ENCODE measurements around the gene SPATA20. TPM values are rescaled to one million over a fixed set of nuclear protein-coding genes. Genes with fewer than 3 reads are reported as not detected.
A peak's percentile ranks its signal among the peaks of the same experiment; 100 is the strongest.

SPATA20 gene
- polyA plus RNA-seq (2013), result 13.4 and 15.5 TPM in 2 replicates

GRCh38 chr17:50547035-50547735 is at the start of gene SPATA20:
TSS of gene SPATA20 (plus strand) at chr17:50547174. CDS start at chr17:50547209, 35 bp downstream.
- Histone ChIP-seq H2BK12ac (ENCODE audit: low read length) (no peak within 1 kb of the TSS), H2AFZ (ENCODE audit: insufficient read depth, low read length, poor library complexity) (peak within 1 kb of the TSS; percentile 70), H3K27ac (ENCODE audit: low read depth, low read length) (no peak within 1 kb of the TSS), H3K4me1 (ENCODE audit: control insufficient read depth in 1 of 2, insufficient read depth in 2 of 2, low read length in 2 of 2) (peaks cover 14 to 19% of the 10 kb centered on the region in 2 experiments), H4K12ac (ENCODE audit: low read depth, low read length) (peak within 1 kb of the TSS; percentile 82), H2AK5ac (ENCODE audit: low read length) (peak within 1 kb of the TSS; percentile 22), H3K18ac (ENCODE audit: low read length) (peak within 1 kb of the TSS; percentile 10), H4K91ac (ENCODE audit: low read depth, low read length) (peak within 1 kb of the TSS; percentile 86), H3K79me1 (ENCODE audit: low read length) (peaks cover 5% of the 10 kb centered on the region), H2BK120ac (ENCODE audit: insufficient read depth, low read length, poor library complexity) (peak within 1 kb of the TSS; percentile 62), H3K4me2 (ENCODE audit: low read length) (peak within 1 kb of the TSS; percentile 78), H2BK5ac (ENCODE audit: low read depth, low read length, poor library complexity) (peak within 1 kb of the TSS; percentile 66), H3K9ac (ENCODE audit: low read length) (peak within 1 kb of the TSS; percentile 81), H3K36me3 (ENCODE audit: control insufficient read depth in 1 of 2, insufficient read depth in 2 of 2, low read length in 2 of 2) (no peaks in the 10 kb centered on the region), H3K9me3 (ENCODE audit: insufficient read depth, low read depth, low read length) (no peaks in the 10 kb centered on the region), H3K4ac (ENCODE audit: low read depth, low read length) (peak within 1 kb of the TSS; percentile 27), H3K4me3 (ENCODE audit: low read depth, low read length) (peak within 1 kb of the TSS; percentile 71), H3K27me3 (ENCODE audit: insufficient read depth, low read length) (no peaks in the 10 kb centered on the region), H3K14ac (ENCODE audit: low read length) (peak within 1 kb of the TSS; percentile 48), H3K79me2 (ENCODE audit: control insufficient read depth, insufficient read depth, low read length, poor library complexity) (peaks cover 2% of the 10 kb centered on the region), H3K23ac (ENCODE audit: low read length) (no peak within 1 kb of the TSS), H4K8ac (ENCODE audit: low read depth, low read length) (peak within 1 kb of the TSS; percentile 90)
- no CpG with 5 or more reads among the region's 42 CpGs for WGBS (ENCODE audit: extremely low coverage, insufficient coverage, insufficient read length)
- peak; percentile 91 to 94 for DNase-seq

- Histone ChIP-seq H3K4me2 (ENCODE audit: low read length) (no peak overlapping the region), H4K91ac (ENCODE audit: low read depth, low read length) (no peak overlapping the region), H3K36me3 (ENCODE audit: control insufficient read depth in 1 of 2, insufficient read depth in 2 of 2, low read length in 2 of 2) (no peaks in the 10 kb centered on the region), H2AFZ (ENCODE audit: insufficient read depth, low read length, poor library complexity) (no peak overlapping the region), H3K4ac (ENCODE audit: low read depth, low read length) (no peak overlapping the region), H3K23ac (ENCODE audit: low read length) (no peak overlapping the region), H3K18ac (ENCODE audit: low read length) (no peak overlapping the region), H3K27me3 (ENCODE audit: insufficient read depth, low read length) (peaks cover 2% of the 10 kb centered on the region), H3K14ac (ENCODE audit: low read length) (no peak overlapping the region), H3K4me3 (ENCODE audit: low read depth, low read length) (no peak overlapping the region), H3K79me2 (ENCODE audit: control insufficient read depth, insufficient read depth, low read length, poor library complexity) (no peaks in the 10 kb centered on the region), H2AK5ac (ENCODE audit: low read length) (no peak overlapping the region), H3K79me1 (ENCODE audit: low read length) (no peaks in the 10 kb centered on the region), H2BK5ac (ENCODE audit: low read depth, low read length, poor library complexity) (no peak overlapping the region), H4K12ac (ENCODE audit: low read depth, low read length) (no peak overlapping the region), H2BK12ac (ENCODE audit: low read length) (no peak overlapping the region), H3K27ac (ENCODE audit: low read depth, low read length) (no peak overlapping the region), H2BK120ac (ENCODE audit: insufficient read depth, low read length, poor library complexity) (no peak overlapping the region), H3K4me1 (ENCODE audit: control insufficient read depth in 1 of 2, insufficient read depth in 2 of 2, low read length in 2 of 2) (peaks cover 5 to 6% of the 10 kb centered on the region in 2 experiments), H3K9ac (ENCODE audit: low read length) (no peak overlapping the region), H3K9me3 (ENCODE audit: insufficient read depth, low read depth, low read length) (peaks cover 2% of the 10 kb centered on the region), H4K8ac (ENCODE audit: low read depth, low read length) (no peak overlapping the region)
- peak in 1 of 2 donors; percentile 36 for DNase-seq
- no CpG with 5 or more reads among the region's 7 CpGs for WGBS (ENCODE audit: extremely low coverage, insufficient coverage, insufficient read length)
Observed at GRCh38 chr17:50498021-50498874, 48.7 kb upstream of the SPATA20 start.

- Histone ChIP-seq H3K36me3 (ENCODE audit: control insufficient read depth in 1 of 2, insufficient read depth in 2 of 2, low read length in 2 of 2) (no peaks in the 10 kb centered on the region), H3K9me3 (ENCODE audit: insufficient read depth, low read depth, low read length) (peaks cover 2% of the 10 kb centered on the region), H3K27ac (ENCODE audit: low read depth, low read length) (no peak overlapping the region), H3K4me1 (ENCODE audit: control insufficient read depth in 1 of 2, insufficient read depth in 2 of 2, low read length in 2 of 2) (peaks cover 5 to 6% of the 10 kb centered on the region in 2 experiments), H2BK12ac (ENCODE audit: low read length) (no peak overlapping the region), H2AK5ac (ENCODE audit: low read length) (no peak overlapping the region), H3K4me3 (ENCODE audit: low read depth, low read length) (no peak overlapping the region), H3K9ac (ENCODE audit: low read length) (no peak overlapping the region), H3K14ac (ENCODE audit: low read length) (no peak overlapping the region), H3K4ac (ENCODE audit: low read depth, low read length) (no peak overlapping the region), H3K27me3 (ENCODE audit: insufficient read depth, low read length) (peaks cover 2% of the 10 kb centered on the region), H2BK5ac (ENCODE audit: low read depth, low read length, poor library complexity) (no peak overlapping the region), H2AFZ (ENCODE audit: insufficient read depth, low read length, poor library complexity) (no peak overlapping the region), H3K18ac (ENCODE audit: low read length) (no peak overlapping the region), H4K8ac (ENCODE audit: low read depth, low read length) (no peak overlapping the region), H3K23ac (ENCODE audit: low read length) (no peak overlapping the region), H3K4me2 (ENCODE audit: low read length) (no peak overlapping the region), H2BK120ac (ENCODE audit: insufficient read depth, low read length, poor library complexity) (no peak overlapping the region), H3K79me1 (ENCODE audit: low read length) (no peaks in the 10 kb centered on the region), H4K91ac (ENCODE audit: low read depth, low read length) (no peak overlapping the region), H3K79me2 (ENCODE audit: control insufficient read depth, insufficient read depth, low read length, poor library complexity) (no peaks in the 10 kb centered on the region), H4K12ac (ENCODE audit: low read depth, low read length) (no peak overlapping the region)
- DNase-seq, result no peak
Observed at GRCh38 chr17:50499270-50499669, 47.7 kb upstream of the SPATA20 start.

- Histone ChIP-seq H3K9me3 (ENCODE audit: insufficient read depth, low read depth, low read length) (peaks cover 2% of the 10 kb centered on the region), H3K27me3 (ENCODE audit: insufficient read depth, low read length) (peaks cover 2% of the 10 kb centered on the region), H3K4ac (ENCODE audit: low read depth, low read length) (no peak overlapping the region), H3K18ac (ENCODE audit: low read length) (no peak overlapping the region), H3K27ac (ENCODE audit: low read depth, low read length) (no peak overlapping the region), H3K9ac (ENCODE audit: low read length) (no peak overlapping the region), H2AFZ (ENCODE audit: insufficient read depth, low read length, poor library complexity) (no peak overlapping the region), H4K12ac (ENCODE audit: low read depth, low read length) (no peak overlapping the region), H4K8ac (ENCODE audit: low read depth, low read length) (no peak overlapping the region), H4K91ac (ENCODE audit: low read depth, low read length) (no peak overlapping the region), H3K79me2 (ENCODE audit: control insufficient read depth, insufficient read depth, low read length, poor library complexity) (no peaks in the 10 kb centered on the region), H3K23ac (ENCODE audit: low read length) (no peak overlapping the region), H2AK5ac (ENCODE audit: low read length) (no peak overlapping the region), H2BK120ac (ENCODE audit: insufficient read depth, low read length, poor library complexity) (no peak overlapping the region), H3K4me2 (ENCODE audit: low read length) (no peak overlapping the region), H2BK12ac (ENCODE audit: low read length) (no peak overlapping the region), H3K4me3 (ENCODE audit: low read depth, low read length) (no peak overlapping the region), H2BK5ac (ENCODE audit: low read depth, low read length, poor library complexity) (no peak overlapping the region), H3K4me1 (ENCODE audit: control insufficient read depth in 1 of 2, insufficient read depth in 2 of 2, low read length in 2 of 2) (peaks cover 5 to 6% of the 10 kb centered on the region in 2 experiments), H3K79me1 (ENCODE audit: low read length) (no peaks in the 10 kb centered on the region), H3K14ac (ENCODE audit: low read length) (no peak overlapping the region), H3K36me3 (ENCODE audit: control insufficient read depth in 1 of 2, insufficient read depth in 2 of 2, low read length in 2 of 2) (no peaks in the 10 kb centered on the region)
- no CpG with 5 or more reads among the region's 2 CpGs for WGBS (ENCODE audit: extremely low coverage, insufficient coverage, insufficient read length)
- no peak for DNase-seq
Observed at GRCh38 chr17:50499721-50500120, 47.3 kb upstream of the SPATA20 start.

Data from trophoblast cell (in vitro differentiated cells and primary cell).